HG03280 (cell line): ENCODE measurements around the gene VPS37B.
"Not testable (repeated sequence)": the region's sequence is repeated elsewhere in the genome, so short reads cannot be mapped to it uniquely, and the experiment has no call there.

Experiments
- ATAC-seq: cut with Tn5 transposase; IDR thresholded peaks from one replicate; pipeline ENCODE4 v1.9.1; 2021; ENCODE audit warnings: mild to moderate bottlenecking, moderate library complexity; ENCODE audit not compliant: unreplicated experiment

The VPS37B gene

DNA sequence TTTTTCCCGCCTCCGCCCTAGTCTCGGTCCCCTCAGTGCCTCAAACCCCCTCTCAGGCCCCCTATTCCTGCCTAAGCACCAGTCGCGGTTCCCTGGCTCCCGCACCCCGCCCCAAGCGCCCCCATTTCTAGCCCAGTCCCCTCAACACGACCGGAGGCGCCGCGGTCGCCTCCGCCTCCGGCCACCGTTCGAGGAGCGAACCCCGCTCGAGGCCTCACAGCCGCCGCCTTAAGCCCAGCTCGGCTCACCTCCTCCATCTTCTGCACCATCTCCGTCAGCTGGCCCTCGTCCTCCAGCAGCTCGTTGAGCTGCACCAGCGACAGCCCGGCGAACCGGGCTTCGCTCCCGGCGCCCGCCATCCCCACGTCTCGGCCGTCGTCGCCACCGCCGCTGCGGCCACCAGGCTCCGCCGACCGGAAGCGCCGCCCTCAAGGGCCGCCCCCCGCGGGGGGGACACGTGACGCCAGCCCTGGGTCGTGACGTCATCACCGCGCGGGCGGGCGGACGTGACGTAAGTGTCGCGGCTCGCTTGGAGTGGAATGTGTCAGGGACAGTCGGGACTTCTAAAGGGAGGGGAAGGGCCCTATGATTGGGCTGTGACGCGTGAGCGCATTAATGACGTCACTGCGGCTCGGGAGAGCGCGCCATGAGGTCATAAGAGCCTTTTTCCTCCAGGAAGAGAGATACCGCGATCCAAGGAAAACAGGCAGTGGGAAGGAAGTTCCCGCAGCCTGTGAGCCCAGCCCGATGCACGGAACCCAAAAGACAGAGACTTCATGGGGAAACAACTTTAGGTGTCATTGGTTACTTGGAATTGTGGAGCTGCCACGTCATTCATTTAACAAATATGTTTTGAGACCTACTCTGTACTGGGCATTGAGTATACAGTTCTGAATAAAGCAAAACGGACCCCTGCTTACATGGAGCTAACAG is at the start of gene VPS37B:
VPS37B (minus strand) TSS at position 421 of the 933 bp plus-strand sequence; CDS start at position 359, 62 bp downstream.
- ATAC-seq = peak; percentile 64

DNA sequence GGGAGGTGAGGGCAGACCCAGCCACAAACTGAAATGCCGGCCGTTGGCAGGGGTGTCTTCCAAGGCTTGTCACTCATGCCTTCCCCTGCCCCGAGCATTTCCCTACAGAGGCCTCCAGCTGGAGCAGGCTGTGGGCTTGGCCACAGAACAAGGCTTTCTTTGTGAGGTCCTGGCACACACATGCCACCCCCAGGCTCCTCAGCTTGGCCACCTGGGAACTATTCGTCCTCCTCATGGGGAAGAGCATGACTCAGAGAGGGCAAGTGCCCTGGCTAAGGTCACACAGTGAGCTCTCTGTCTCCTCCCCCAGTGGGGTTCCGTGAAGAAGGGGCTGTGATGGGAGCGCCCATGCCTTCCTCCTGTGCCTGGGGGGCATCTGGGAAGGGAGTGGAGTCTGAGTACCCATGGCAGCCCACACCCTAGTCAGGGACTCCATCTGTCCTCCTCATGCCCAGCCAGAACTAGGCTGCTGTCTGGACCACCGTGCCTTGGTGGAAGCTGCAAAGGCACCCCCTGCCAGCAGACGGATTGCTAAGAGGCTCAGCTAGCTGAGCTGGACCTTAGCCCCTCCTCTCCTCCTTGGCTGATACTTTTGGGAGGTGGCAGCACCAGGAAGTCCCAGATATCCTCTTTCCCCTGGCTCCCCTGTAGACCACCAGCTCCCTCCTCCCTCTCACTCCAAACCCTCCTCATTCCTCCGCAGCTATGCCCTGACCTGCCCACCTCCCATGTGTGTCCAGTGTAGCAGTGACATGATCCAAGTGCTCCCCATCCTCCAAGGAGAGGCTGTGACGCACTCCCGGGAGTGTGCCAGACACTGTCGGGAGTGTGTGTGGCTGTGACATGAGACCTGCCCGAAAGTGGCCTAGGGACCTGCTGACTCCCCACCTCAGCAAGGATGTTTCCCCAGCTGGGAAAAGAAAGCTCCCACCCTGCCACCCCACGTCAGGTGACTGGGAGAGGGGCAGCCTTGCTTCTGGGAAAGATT is 49.0 kb upstream of the VPS37B start:
- ATAC-seq = no peak

DNA sequence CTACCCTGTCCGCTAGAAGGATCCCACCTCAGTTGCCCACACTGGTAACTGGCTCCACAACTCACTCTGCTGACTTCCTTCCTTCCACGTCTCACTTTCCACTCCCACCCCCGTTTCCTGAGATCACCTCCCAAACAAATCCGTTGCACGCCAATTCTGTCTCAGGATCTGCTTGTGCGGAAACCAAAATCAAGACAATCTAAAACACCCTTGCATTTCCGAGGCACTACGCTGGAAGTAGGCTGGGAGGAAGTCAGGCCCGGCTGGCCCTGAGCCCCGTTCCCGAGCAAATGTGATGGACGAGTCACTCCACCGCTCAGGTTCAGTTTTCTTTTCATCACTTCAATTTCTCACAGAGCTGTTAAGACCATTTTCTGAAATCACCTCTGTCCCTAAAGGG is 47.3 kb upstream of the VPS37B start:
- no peak for ATAC-seq

DNA sequence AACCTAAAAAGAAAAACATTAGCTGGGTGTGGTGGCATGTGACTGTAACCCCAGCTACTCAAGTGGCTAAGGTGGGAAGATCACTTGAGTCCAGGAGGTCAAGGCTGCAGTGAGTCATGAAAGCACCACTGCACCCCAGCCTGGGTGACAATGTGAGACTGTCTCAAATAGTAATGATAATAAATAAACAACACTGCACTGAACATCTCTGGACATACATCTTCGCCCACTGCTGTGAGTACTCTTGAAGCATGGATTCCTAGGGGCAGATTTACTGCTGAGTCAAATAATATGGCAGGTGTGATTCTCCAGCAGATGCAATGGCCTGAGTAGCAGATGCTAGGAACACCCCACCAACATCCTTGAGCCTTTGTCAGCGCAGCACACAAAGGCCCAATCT is 46.7 kb upstream of the VPS37B start:
- ATAC-seq = no peak

DNA sequence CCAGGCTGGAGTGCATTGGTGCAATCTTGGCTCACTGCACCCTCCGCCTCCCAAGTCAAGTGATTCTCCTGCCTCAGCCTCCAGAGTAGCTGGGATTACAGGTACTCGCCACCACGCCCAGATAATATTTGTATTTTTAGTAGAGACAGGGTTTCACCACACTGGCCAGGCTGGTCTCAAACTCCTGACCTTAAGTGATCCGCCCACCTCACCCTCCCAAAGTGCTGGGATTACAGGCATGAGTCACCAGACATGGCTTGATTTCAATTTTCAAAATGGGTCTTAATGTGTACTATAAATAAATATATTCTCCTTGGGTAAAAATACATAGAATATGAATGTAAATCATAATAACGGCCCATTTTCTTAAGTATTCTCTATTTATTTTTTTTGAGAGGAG is 45.4 kb upstream of the VPS37B start:
- not testable (repeated sequence) for ATAC-seq

DNA sequence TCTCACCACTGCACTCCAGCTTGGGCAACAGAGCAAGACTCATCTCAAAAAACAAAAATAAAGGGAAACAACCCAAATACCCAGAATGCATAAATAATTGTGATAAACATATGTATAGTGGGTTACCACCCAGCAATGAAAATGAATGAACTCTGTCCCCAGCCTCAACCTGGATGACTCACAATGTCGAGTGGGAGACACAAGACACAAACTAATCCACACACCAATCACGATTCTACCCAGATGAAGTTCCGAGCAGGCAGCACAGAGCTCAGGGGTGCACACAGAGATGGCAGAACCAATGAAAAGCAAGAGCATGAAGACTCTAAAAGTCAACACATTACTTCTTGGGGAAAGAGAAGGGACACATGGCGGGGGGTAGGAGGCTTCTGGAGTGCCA is 43.2 kb upstream of the VPS37B start:
- ATAC-seq = no peak

GRCh38 chr12:122937622-122938091 is 41.7 kb upstream of the VPS37B start:
- no peak for ATAC-seq

- ATAC-seq = no peak
Measured at GRCh38 chr12:122935318-122935717, 39.4 kb upstream of the VPS37B start.

DNA sequence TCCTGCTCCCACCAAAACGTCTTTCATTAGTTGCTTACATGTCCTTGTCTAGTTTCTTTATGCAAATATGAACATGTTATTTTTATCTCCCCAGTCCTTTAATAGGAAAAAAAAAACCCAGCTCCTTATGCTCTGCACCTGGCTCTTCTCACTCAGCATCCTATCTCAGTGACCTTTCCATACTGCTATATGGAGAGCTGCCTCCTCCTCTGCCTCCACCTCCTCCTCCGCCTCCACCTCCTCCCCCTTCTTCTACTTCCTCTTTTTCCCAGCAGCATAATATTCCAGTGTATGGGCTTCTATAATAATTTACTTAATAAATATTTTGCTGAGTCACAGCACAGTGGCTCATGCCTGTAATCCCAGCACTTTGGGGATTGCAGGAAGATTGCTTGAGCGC is 38.8 kb upstream of the VPS37B start:
- ATAC-seq = no peak

DNA sequence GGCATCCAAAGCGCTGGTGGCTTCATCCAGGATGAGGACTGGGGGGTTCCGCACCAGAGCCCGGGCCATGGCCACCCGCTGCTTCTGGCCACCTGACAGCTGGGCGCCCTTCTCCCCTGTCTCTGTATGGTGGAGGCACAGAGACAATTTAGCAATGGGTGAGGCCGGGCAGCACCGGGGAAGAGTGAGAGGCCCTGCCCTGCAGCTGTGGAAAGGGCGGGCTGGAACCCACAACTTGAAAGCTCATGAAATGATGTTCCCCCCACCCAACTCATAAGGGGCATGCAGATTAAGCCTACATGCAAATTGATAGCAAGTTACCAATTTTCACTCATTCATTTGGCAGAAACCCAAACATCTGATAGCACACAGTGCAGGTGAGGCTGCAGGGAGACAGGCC is 36.3 kb upstream of the VPS37B start:
- ATAC-seq = no peak

DNA sequence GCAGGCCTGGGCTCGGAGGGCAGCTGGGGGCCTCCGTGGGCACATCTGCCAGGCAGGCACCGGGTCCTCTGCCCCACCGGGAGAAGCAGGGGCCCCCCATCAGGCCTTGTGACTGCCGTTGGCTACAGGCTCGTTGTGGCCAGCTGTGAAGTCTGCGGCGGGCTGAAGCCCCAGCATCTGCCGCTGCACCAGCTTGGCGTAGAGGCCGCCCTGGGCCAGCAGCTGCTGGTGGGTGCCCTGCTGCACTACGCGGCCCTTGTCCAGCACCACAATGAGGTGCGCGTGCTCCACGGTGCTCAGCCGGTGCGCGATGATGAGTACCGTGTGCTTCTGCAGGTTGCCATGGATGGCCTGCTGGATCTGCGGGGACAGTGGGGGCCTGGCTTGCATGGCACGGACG is 33.9 kb upstream of the VPS37B start:
- ATAC-seq = no peak

- no peak for ATAC-seq
Measured at GRCh38 chr12:122929148-122929538, 33.2 kb upstream of the VPS37B start.

DNA sequence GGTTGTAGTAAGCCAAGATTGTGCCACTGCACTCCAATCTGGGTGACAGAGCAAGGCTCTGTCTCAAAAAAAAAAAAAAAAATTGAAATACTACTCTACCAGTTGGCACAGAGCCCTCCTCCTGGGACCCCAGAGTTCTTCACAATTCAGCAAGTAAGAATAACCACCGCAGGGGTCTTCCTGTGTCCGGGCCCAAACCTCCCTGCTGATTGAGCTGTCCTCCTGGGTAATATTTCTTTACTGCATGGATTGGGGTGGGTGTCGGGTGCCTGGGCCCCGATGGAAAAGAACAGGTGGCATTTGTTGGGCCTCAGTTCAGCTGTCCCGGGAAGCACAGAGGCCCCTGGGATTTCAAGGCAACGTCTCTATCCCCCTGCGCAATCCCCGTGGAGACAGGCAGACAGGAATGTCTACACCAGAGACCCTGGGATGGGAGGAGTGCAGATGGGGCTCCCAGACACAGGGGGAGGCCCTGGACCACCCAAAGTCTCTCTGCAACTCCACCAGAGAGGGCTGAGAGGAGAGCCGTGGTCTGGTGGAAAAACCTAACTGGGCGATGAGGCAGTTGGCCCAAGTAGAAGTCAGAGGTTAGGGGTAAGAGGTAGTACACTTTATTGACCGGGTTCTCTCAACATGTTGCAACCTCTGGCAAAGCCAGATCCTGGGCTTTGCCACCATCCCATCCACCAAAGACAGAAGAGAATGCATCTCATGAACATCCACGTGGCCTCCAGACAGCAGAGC is 32.7 kb upstream of the VPS37B start:
- ATAC-seq = no peak

GRCh38 chr12:122927756-122928403 is 32.0 kb upstream of the VPS37B start:
- ATAC-seq = no peak

GRCh38 chr12:122921917-122922316 is 26.0 kb upstream of the VPS37B start:
- no peak for ATAC-seq

DNA sequence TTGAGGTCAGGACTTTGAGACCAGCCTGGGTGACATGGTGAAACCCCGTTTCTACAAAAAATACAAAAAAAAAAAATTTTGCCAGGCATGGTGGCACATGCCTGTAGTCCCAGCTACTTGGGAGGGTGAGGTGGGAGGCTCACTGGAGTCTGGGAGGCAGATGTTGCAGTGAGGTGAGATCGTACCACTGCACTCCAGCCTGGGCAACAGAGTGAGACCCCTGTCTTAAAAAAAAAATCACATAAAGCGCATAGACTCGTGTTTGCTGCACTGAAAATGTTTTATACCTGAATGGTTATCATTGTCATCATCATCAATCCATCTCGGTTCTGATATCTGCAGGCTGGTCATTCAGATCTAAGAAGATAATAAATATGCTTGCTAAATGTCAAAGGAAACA is 24.8 kb upstream of the VPS37B start:
- ATAC-seq = no peak

DNA sequence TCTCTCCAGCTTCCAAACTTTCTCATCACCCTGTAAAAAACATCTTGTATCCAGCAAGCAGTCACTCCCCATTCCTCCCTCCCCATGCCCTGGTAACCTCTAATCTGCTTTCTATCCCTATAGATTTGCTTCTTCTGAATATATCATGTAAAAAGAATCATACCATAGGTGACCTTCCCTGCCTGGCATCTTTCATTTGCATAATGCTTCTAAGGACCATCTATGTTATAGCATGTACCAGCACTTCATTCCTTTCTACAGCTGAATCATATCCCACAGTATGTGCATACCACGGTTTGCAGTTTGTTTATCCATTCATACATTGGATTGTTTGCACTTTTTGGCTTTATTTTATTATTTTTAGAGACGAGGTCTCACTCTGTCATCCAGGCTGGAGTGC is 22.9 kb upstream of the VPS37B start:
- no peak for ATAC-seq

- ATAC-seq = no peak
Measured at GRCh38 chr12:122917507-122918121, 21.7 kb upstream of the VPS37B start.

GRCh38 chr12:122909442-122910288 is 13.7 kb upstream of the VPS37B start:
- ATAC-seq = no peak
